Vagina (tissue), 2 donors: ENCODE measurements around the gene NIPAL4. TPM values are rescaled to one million over a fixed set of nuclear protein-coding genes. Genes with fewer than 3 reads are reported as not detected.

Experiments
- DNase-seq, 2 donors: peaks; one replicate each; pipeline ENCODE4 v3.0.0-alpha.2; 2017; ENCODE audit errors: extremely low spot score in 2 of 2
- H3K27ac ChIP-seq: fragments of 200-600 bp; sonication (generic); one replicate; pipeline ENCODE4 v1.5.1; 2019
- H3K27me3 ChIP-seq: fragments of 200-600 bp; sonication (generic); one replicate; pipeline ENCODE4 v1.5.1; 2019
- H3K36me3 ChIP-seq, 2 donors: fragments of 200-600 bp; sonication (generic); one replicate each; pipeline ENCODE4 v1.5.1; 2017 to 2019
- H3K4me1 ChIP-seq: fragments of 200-600 bp; sonication (generic); one replicate; pipeline ENCODE4 v1.5.1; 2019
- H3K4me3 ChIP-seq, 2 donors: fragments of 200-600 bp; sonication (generic); 1 replicate in 1 of 2; 2 replicates in 1 of 2; pipeline ENCODE4 v1.5.1; 2016 to 2019
- H3K9me3 ChIP-seq: fragments of 200-600 bp; sonication (generic); one replicate; pipeline ENCODE4 v1.5.1; 2019
- CTCF ChIP-seq, 3 experiments: fragments of 450-650 bp in 2 of 3; fragments of 200-600 bp in 1 of 3; sonication (generic) in 1 of 3; IDR thresholded peaks; one replicate each; pipeline ENCODE4 v1.5.1; 2017 to 2019; ENCODE audit warnings: antibody characterized with exemption in 3 of 3, mild to moderate bottlenecking in 2 of 3, moderate library complexity in 2 of 3
- POLR2A ChIP-seq, 2 donors: fragments of 450-650 bp; IDR thresholded peaks; one replicate each; pipeline ENCODE4 v1.6.1; 2017; ENCODE audit warnings: antibody characterized with exemption in 2 of 2, mild to moderate bottlenecking in 2 of 2, moderate library complexity in 2 of 2
- POLR2AphosphoS5 ChIP-seq, 2 donors: sonication (generic); formaldehyde crosslinking; IDR thresholded peaks; one replicate each; pipeline ENCODE4 v1.9.0; 2017; ENCODE audit warnings: antibody characterized with exemption in 2 of 2, mild to moderate bottlenecking in 2 of 2, low read depth in 1 of 2; ENCODE audit not compliant: insufficient read depth in 1 of 2
- intact Hi-C: fragments of 100-400 bp; cut with DNase I; formaldehyde crosslinking; loops from one replicate; pipeline ENCODE4 v1.15.1; 2023
- total RNA-seq: library from RNA; depleted of rRNA; stranded (reverse); fragments of >200 nt; gene quantifications from one replicate; pipeline ENCODE4 v1.2.3, GENCODE V29; 2016

Gene NIPAL4
- total RNA-seq, 1 donor from 2014 or later, result 12.0 TPM

DNA sequence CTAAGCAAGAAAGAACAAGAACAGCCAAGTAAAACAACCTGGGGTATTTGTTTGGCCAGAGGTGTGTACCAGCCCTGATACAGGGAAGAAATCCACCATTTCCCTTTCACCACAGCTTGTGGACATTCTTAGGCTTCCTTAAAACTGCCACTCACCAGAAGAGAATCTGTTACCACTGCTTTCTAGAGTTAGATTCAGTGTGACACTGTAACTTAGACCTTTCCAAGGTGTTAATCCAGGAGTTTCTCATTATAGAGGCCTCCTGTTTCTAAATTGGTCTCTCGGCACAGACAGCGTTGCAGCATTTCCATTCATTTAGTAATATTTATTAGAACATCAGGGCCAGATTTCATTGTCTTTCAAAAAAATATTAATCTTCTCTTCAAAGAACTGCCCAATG is 55.0 kb downstream of the NIPAL4 start:
- no peak overlapping the region for H3K27ac ChIP-seq
- intact Hi-C loops, result loop anchor here (5.0 kb wide), 1 partner anchor 62 kb away; the partner anchor contains the start of gene ADAM19
- H3K4me1 ChIP-seq, result peaks cover 46% of the 10 kb centered on the region
- H3K36me3 ChIP-seq, result no peaks in the 10 kb centered on the region
- H3K27me3 ChIP-seq, result no peaks in the 10 kb centered on the region
- no peak overlapping the region for H3K4me3 ChIP-seq
- no peaks in the 10 kb centered on the region for H3K9me3 ChIP-seq
- TF ChIP-seq POLR2A (IDR thresholded peaks at IDR 0.05) (no peak), CTCF (IDR thresholded peaks at IDR 0.05) (no peak), POLR2AphosphoS5 (IDR thresholded peaks at IDR 0.05; ENCODE audit: insufficient read depth in 1 of 2, low read depth in 1 of 2) (no peak)
- no peak for DNase-seq

GRCh38 chr5:157516006-157516405 is 56.0 kb downstream of the NIPAL4 start:
- no peaks in the 10 kb centered on the region for H3K27me3 ChIP-seq
- H3K4me3 ChIP-seq, result no peak overlapping the region
- no peak for DNase-seq
- H3K4me1 ChIP-seq, result peaks cover 44% of the 10 kb centered on the region
- no peaks in the 10 kb centered on the region for H3K9me3 ChIP-seq
- peak overlapping the region; percentile 71 for H3K27ac ChIP-seq
- intact Hi-C loops, result no loop called here
- H3K36me3 ChIP-seq, result no peaks in the 10 kb centered on the region
- TF ChIP-seq POLR2A (IDR thresholded peaks at IDR 0.05) (no peak), POLR2AphosphoS5 (IDR thresholded peaks at IDR 0.05; ENCODE audit: insufficient read depth in 1 of 2, low read depth in 1 of 2) (no peak), CTCF (IDR thresholded peaks at IDR 0.05) (no peak)

- intact Hi-C loops, result no loop called here
- TF ChIP-seq POLR2AphosphoS5 (IDR thresholded peaks at IDR 0.05; ENCODE audit: insufficient read depth in 1 of 2, low read depth in 1 of 2) (no peak), POLR2A (IDR thresholded peaks at IDR 0.05) (no peak), CTCF (IDR thresholded peaks at IDR 0.05) (no peak)
- H3K27ac ChIP-seq, result peak overlapping the region; percentile 71
- no peaks in the 10 kb centered on the region for H3K9me3 ChIP-seq
- H3K36me3 ChIP-seq, result no peaks in the 10 kb centered on the region
- no peak for DNase-seq
- H3K4me1 ChIP-seq, result peaks cover 36% of the 10 kb centered on the region
- no peaks in the 10 kb centered on the region for H3K27me3 ChIP-seq
- H3K4me3 ChIP-seq, result no peak overlapping the region
These were observed 56.8 kb downstream of the NIPAL4 start for GRCh38 chr5:157516626-157517325.

DNA sequence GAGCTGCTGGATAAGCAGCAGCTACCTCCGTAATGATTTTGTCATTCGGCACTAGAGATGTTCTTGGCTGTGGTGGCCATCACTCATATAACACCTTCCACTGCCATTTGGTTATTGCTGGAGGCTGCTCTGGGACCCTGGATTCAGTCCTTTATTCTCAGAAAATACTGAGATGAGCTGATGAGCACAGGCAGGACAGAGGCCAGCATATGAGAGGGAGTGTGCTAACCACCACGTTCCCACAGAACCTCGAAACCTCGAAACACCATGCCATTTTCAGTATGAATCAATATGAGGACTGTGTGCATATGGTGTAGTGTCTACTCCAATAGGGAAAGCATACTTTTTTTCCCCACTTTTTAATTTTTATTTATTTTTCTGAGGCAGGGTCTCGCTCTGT is 59.0 kb downstream of the NIPAL4 start:
- intact Hi-C loops, result no loop called here
- no peak for TF ChIP-seq POLR2A (IDR thresholded peaks at IDR 0.05)
- no peak for TF ChIP-seq CTCF (IDR thresholded peaks at IDR 0.05)
- DNase-seq, result no peak

GRCh38 chr5:157519579-157520253 is 59.7 kb downstream of the NIPAL4 start:
- intact Hi-C loops, result no loop called here
- Histone ChIP-seq H3K27ac (no peak overlapping the region), H3K9me3 (no peaks in the 10 kb centered on the region), H3K4me3 (no peak overlapping the region), H3K4me1 (peaks cover 22% of the 10 kb centered on the region), H3K36me3 (no peaks in the 10 kb centered on the region), H3K27me3 (no peaks in the 10 kb centered on the region)
- TF ChIP-seq POLR2AphosphoS5 (IDR thresholded peaks at IDR 0.05; ENCODE audit: insufficient read depth in 1 of 2, low read depth in 1 of 2) (no peak), POLR2A (IDR thresholded peaks at IDR 0.05) (no peak), CTCF (IDR thresholded peaks at IDR 0.05) (no peak)
- DNase-seq, result no peak

More for the DNA sequence above, 59.0 kb downstream of the NIPAL4 start:
- H3K4me3 ChIP-seq, result no peak overlapping the region
- no peaks in the 10 kb centered on the region for H3K9me3 ChIP-seq
- H3K36me3 ChIP-seq, result no peaks in the 10 kb centered on the region
- H3K27me3 ChIP-seq, result no peaks in the 10 kb centered on the region
- peaks cover 22% of the 10 kb centered on the region for H3K4me1 ChIP-seq
- no peak overlapping the region for H3K27ac ChIP-seq
